ENCODE measurements around the gene ZNF853. TPM values are rescaled to one million over a fixed set of nuclear protein-coding genes. Genes with fewer than 3 reads are reported as not detected.

ZNF853 gene
- total and polyA plus RNA-seq, 4 experiments from 2014 or later = 0.34 to 2.2 (median 2.0) TPM

- ChIA-PET POLR2A (ENCODE audit: partially characterized antibody) (interaction anchor here (1.8 kb wide), 1 partner anchor 29 kb away, joined by 5 read pairs; the partner anchor contains the start of gene INTS15), CTCF (ENCODE audit: partially characterized antibody) (interaction anchor here (0.6 kb wide), 1 partner anchor 1223 kb away, joined by 3 read pairs; no protein-coding TSS in a partner anchor)
- H3K4me1 ChIP-seq (ENCODE audit: insufficient read depth, low read length) = peaks cover 40% of the 10 kb centered on the region
- peaks cover 0 to 3% (median 0%) of the 10 kb centered on the region in 8 donors for H3K9me3 Mint-ChIP-seq
- peaks cover 5% of the 10 kb centered on the region for H3K27me3 ChIP-seq (ENCODE audit: insufficient read depth, low read length)
- peak overlapping the region in 1 of 7 donors; percentile 18 for H3K27ac Mint-ChIP-seq
- no peaks in the 10 kb centered on the region for H3K36me3 ChIP-seq (ENCODE audit: insufficient read depth, low read length)
- no peaks in the 10 kb centered on the region for H3K9me3 ChIP-seq (ENCODE audit: control insufficient read depth in 1 of 2, low read length in 2 of 2)
- peaks cover 0 to 6% of the 10 kb centered on the region in 2 donors for H3K36me3 Mint-ChIP-seq
- peaks cover 5% of the 10 kb centered on the region in 2 donors for H3K27me3 Mint-ChIP-seq
- no peak overlapping the region for H3K27ac ChIP-seq (ENCODE audit: low read depth, low read length)
- DNase-seq = no peak
- H3K4me1 Mint-ChIP-seq = peaks cover 25 to 56% (median 42%) of the 10 kb centered on the region in 4 donors
- intact Hi-C loops (cut with micrococcal nuclease) = no loop called here
- H3K4me3 ChIP-seq (ENCODE audit: low read length in 2 of 2) = no peak overlapping the region
- peak overlapping the region in 1 of 8 donors; percentile 20 for H3K4me3 Mint-ChIP-seq
Measured at GRCh38 chr7:6618621-6619020, 3.2 kb downstream of the ZNF853 start.

- Mint-ChIP-seq H3K27ac (peak overlapping the region in 4 of 7 donors; percentile 24 to 88 (median 52)), H3K4me3 (peak overlapping the region in 6 of 8 donors; percentile 30 to 87 (median 46)), H3K27me3 (peaks cover 0 to 1% of the 10 kb centered on the region in 2 donors), H3K4me1 (peaks cover 31 to 60% (median 46%) of the 10 kb centered on the region in 4 donors), H3K36me3 (peaks cover 0 to 6% of the 10 kb centered on the region in 2 donors), H3K9me3 (no peaks in the 10 kb centered on the region)
- ChIA-PET CTCF (ENCODE audit: partially characterized antibody) (interaction anchor here (1.8 kb wide), 1 partner anchor 19 kb away, joined by 6 read pairs; no protein-coding TSS in a partner anchor), POLR2A (ENCODE audit: partially characterized antibody) (interaction anchor here (0.8 to 2.2 kb wide), 3 partner anchors 17 to 40 kb away, joined by 3 to 7 read pairs (median 4); partner anchors contain the start of genes INTS15 and ZNF316)
- intact Hi-C loops (cut with micrococcal nuclease) = no loop called here
- H3K27ac ChIP-seq (ENCODE audit: low read depth, low read length) = no peak overlapping the region
- peaks cover 49% of the 10 kb centered on the region for H3K4me1 ChIP-seq (ENCODE audit: insufficient read depth, low read length)
- no peaks in the 10 kb centered on the region for H3K9me3 ChIP-seq (ENCODE audit: control insufficient read depth in 1 of 2, low read length in 2 of 2)
- no peak overlapping the region for H3K4me3 ChIP-seq (ENCODE audit: low read length in 2 of 2)
- DNase-seq = no peak
- peaks cover under 1% of the 10 kb centered on the region for H3K27me3 ChIP-seq (ENCODE audit: insufficient read depth, low read length)
- no peaks in the 10 kb centered on the region for H3K36me3 ChIP-seq (ENCODE audit: insufficient read depth, low read length)
Measured at GRCh38 chr7:6619961-6620360, 4.6 kb downstream of the ZNF853 start.

- DNase-seq = no peak
- CTCF ChIA-PET (ENCODE audit: partially characterized antibody) = interaction anchor here (0.7 to 1.8 kb wide), 2 partner anchors 21 to 31 kb away, joined by 3 to 6 read pairs; no protein-coding TSS in a partner anchor
- Histone ChIP-seq H3K27ac (ENCODE audit: low read depth, low read length) (no peak overlapping the region), H3K9me3 (ENCODE audit: control insufficient read depth in 1 of 2, low read length in 2 of 2) (no peaks in the 10 kb centered on the region), H3K36me3 (ENCODE audit: insufficient read depth, low read length) (no peaks in the 10 kb centered on the region), H3K4me3 (ENCODE audit: low read length in 2 of 2) (peak overlapping the region in 1 of 2 donors; percentile 7), H3K27me3 (ENCODE audit: insufficient read depth, low read length) (no peaks in the 10 kb centered on the region), H3K4me1 (ENCODE audit: insufficient read depth, low read length) (peaks cover 49% of the 10 kb centered on the region)
- Mint-ChIP-seq H3K4me1 (peaks cover 31 to 60% (median 46%) of the 10 kb centered on the region in 4 donors), H3K9me3 (no peaks in the 10 kb centered on the region), H3K27me3 (peaks cover 0 to 1% of the 10 kb centered on the region in 2 donors), H3K4me3 (peak overlapping the region; percentile 63 to 87 (median 78)), H3K36me3 (peaks cover 0 to 6% of the 10 kb centered on the region in 2 donors), H3K27ac (peak overlapping the region in 5 of 7 donors; percentile 44 to 87 (median 82))
- POLR2A ChIA-PET (ENCODE audit: partially characterized antibody) = interaction anchor here (0.5 to 2.7 kb wide), 4 partner anchors 11 to 31 kb away, joined by 3 to 8 read pairs (median 5); partner anchors contain the start of genes INTS15 and ZNF316
- intact Hi-C loops (cut with micrococcal nuclease) = no loop called here
Measured at GRCh38 chr7:6621195-6622133, 6.1 kb downstream of the ZNF853 start.

GRCh38 chr7:6622134-6622710, 6.8 kb downstream of the ZNF853 start:
- DNase-seq = no peak

GRCh38 chr7:6623589-6624245, 8.3 kb downstream of the ZNF853 start:
- peaks cover 49% of the 10 kb centered on the region for H3K4me1 ChIP-seq (ENCODE audit: insufficient read depth, low read length)
- Mint-ChIP-seq H3K9me3 (no peaks in the 10 kb centered on the region), H3K4me1 (peaks cover 29 to 49% (median 39%) of the 10 kb centered on the region in 4 donors), H3K27me3 (no peaks in the 10 kb centered on the region), H3K27ac (peak overlapping the region; percentile 60 to 90 (median 77)), H3K36me3 (peaks cover 0 to 6% of the 10 kb centered on the region in 2 donors), H3K4me3 (peak overlapping the region in 7 of 8 donors; percentile 64 to 83 (median 76))
- H3K27ac ChIP-seq (ENCODE audit: low read depth, low read length) = no peak overlapping the region
- no peaks in the 10 kb centered on the region for H3K9me3 ChIP-seq (ENCODE audit: control insufficient read depth in 1 of 2, low read length in 2 of 2)
- no peaks in the 10 kb centered on the region for H3K27me3 ChIP-seq (ENCODE audit: insufficient read depth, low read length)
- ChIA-PET POLR2A (ENCODE audit: partially characterized antibody) (interaction anchor here (1.4 kb wide), 1 partner anchor 13 kb away, joined by 8 read pairs; the partner anchor contains the start of gene ZNF316), CTCF (ENCODE audit: partially characterized antibody) (no interaction called here)
- H3K36me3 ChIP-seq (ENCODE audit: insufficient read depth, low read length) = no peaks in the 10 kb centered on the region
- intact Hi-C loops (cut with micrococcal nuclease) = no loop called here
- no peak overlapping the region for H3K4me3 ChIP-seq (ENCODE audit: low read length in 2 of 2)
- peak in 2 of 5 donors; percentile 15 to 20 for DNase-seq

More at GRCh38 chr7:6622134-6622710, 6.8 kb downstream of the ZNF853 start:
- H3K4me3 ChIP-seq (ENCODE audit: low read length in 2 of 2) = no peak overlapping the region
- CTCF ChIA-PET (ENCODE audit: partially characterized antibody) = no interaction called here
- peaks cover 0 to 6% of the 10 kb centered on the region in 2 donors for H3K36me3 Mint-ChIP-seq
- H3K27ac Mint-ChIP-seq = no peak overlapping the region
- H3K27ac ChIP-seq (ENCODE audit: low read depth, low read length) = no peak overlapping the region
- POLR2A ChIA-PET (ENCODE audit: partially characterized antibody) = interaction anchor here (0.5 to 2.7 kb wide), 3 partner anchors 15 to 32 kb away, joined by 3 to 8 read pairs (median 7); partner anchors contain the start of genes INTS15 and ZNF316
- no peak overlapping the region for H3K4me3 Mint-ChIP-seq
- no peaks in the 10 kb centered on the region for H3K27me3 ChIP-seq (ENCODE audit: insufficient read depth, low read length)
- no peaks in the 10 kb centered on the region for H3K27me3 Mint-ChIP-seq
- H3K4me1 Mint-ChIP-seq = peaks cover 29 to 56% (median 44%) of the 10 kb centered on the region in 4 donors
- intact Hi-C loops (cut with micrococcal nuclease) = no loop called here
- H3K36me3 ChIP-seq (ENCODE audit: insufficient read depth, low read length) = no peaks in the 10 kb centered on the region
- no peaks in the 10 kb centered on the region for H3K9me3 ChIP-seq (ENCODE audit: control insufficient read depth in 1 of 2, low read length in 2 of 2)
- no peaks in the 10 kb centered on the region for H3K9me3 Mint-ChIP-seq
- H3K4me1 ChIP-seq (ENCODE audit: insufficient read depth, low read length) = peaks cover 49% of the 10 kb centered on the region

- Histone ChIP-seq H3K4me3 (ENCODE audit: low read length in 2 of 2) (no peak overlapping the region), H3K9me3 (ENCODE audit: control insufficient read depth in 1 of 2, low read length in 2 of 2) (no peaks in the 10 kb centered on the region), H3K4me1 (ENCODE audit: insufficient read depth, low read length) (peaks cover 49% of the 10 kb centered on the region), H3K27ac (ENCODE audit: low read depth, low read length) (no peak overlapping the region), H3K36me3 (ENCODE audit: insufficient read depth, low read length) (no peaks in the 10 kb centered on the region), H3K27me3 (ENCODE audit: insufficient read depth, low read length) (no peaks in the 10 kb centered on the region)
- peak overlapping the region in 7 of 8 donors; percentile 64 to 83 (median 76) for H3K4me3 Mint-ChIP-seq
- no peaks in the 10 kb centered on the region for H3K9me3 Mint-ChIP-seq
- ChIA-PET POLR2A (ENCODE audit: partially characterized antibody) (interaction anchor here (1.4 kb wide), 1 partner anchor 13 kb away, joined by 8 read pairs; the partner anchor contains the start of gene ZNF316), CTCF (ENCODE audit: partially characterized antibody) (no interaction called here)
- peak overlapping the region; percentile 60 to 90 (median 77) for H3K27ac Mint-ChIP-seq
- intact Hi-C loops (cut with micrococcal nuclease) = no loop called here
- DNase-seq = no peak
- H3K36me3 Mint-ChIP-seq = peaks cover 0 to 6% of the 10 kb centered on the region in 2 donors
- no peaks in the 10 kb centered on the region for H3K27me3 Mint-ChIP-seq
- peaks cover 29 to 47% (median 38%) of the 10 kb centered on the region in 4 donors for H3K4me1 Mint-ChIP-seq
Measured at GRCh38 chr7:6624246-6624611, 8.8 kb downstream of the ZNF853 start.
